HG03045 (cell line): Measurements from ENCODE around the gene MOCS1.

ENCODE experiments used
- ATAC-seq: cut with Tn5 transposase; IDR thresholded peaks from one replicate; pipeline ENCODE4 v1.9.1; 2021; ENCODE audit warnings: mild to moderate bottlenecking, moderate library complexity; ENCODE audit not compliant: unreplicated experiment

The MOCS1 gene

GRCh38 chr6:39904946-39905639, 29.2 kb downstream of the MOCS1 start:
- no peak for ATAC-seq

GRCh38 chr6:39903656-39904055, 30.6 kb downstream of the MOCS1 start:
- no peak for ATAC-seq

- no peak for ATAC-seq
Observed at GRCh38 chr6:39902786-39903465, 31.3 kb downstream of the MOCS1 start.

- ATAC-seq, result no peak
Observed at GRCh38 chr6:39902136-39902535, 32.1 kb downstream of the MOCS1 start.

- ATAC-seq, result no peak
Observed at GRCh38 chr6:39901670-39902069, 32.6 kb downstream of the MOCS1 start.

GRCh38 chr6:39901116-39901655, 33.1 kb downstream of the MOCS1 start:
- no peak for ATAC-seq

- ATAC-seq, result no peak
Observed at GRCh38 chr6:39899554-39900295, 34.5 kb downstream of the MOCS1 start.

- no peak for ATAC-seq
Observed at GRCh38 chr6:39898625-39899024, 35.6 kb downstream of the MOCS1 start.

- ATAC-seq, result no peak
Observed at GRCh38 chr6:39897698-39898097, 36.6 kb downstream of the MOCS1 start.

GRCh38 chr6:39896701-39897100, 37.6 kb downstream of the MOCS1 start:
- no peak for ATAC-seq

- ATAC-seq, result no peak
Observed at GRCh38 chr6:39893286-39893685, 41.0 kb downstream of the MOCS1 start.

- ATAC-seq, result no peak
Observed at GRCh38 chr6:39892490-39893129, 41.7 kb downstream of the MOCS1 start.

- ATAC-seq, result no peak
Observed at GRCh38 chr6:39891976-39892375, 42.3 kb downstream of the MOCS1 start.

GRCh38 chr6:39891353-39891752, 42.9 kb downstream of the MOCS1 start:
- ATAC-seq, result no peak

GRCh38 chr6:39889229-39889628, 45.0 kb downstream of the MOCS1 start:
- no peak for ATAC-seq

GRCh38 chr6:39887692-39888450, 46.4 kb downstream of the MOCS1 start:
- ATAC-seq, result no peak

- no peak for ATAC-seq
Observed at GRCh38 chr6:39886871-39887270, 47.4 kb downstream of the MOCS1 start.

- no peak for ATAC-seq
Observed at GRCh38 chr6:39885691-39886090, 48.6 kb downstream of the MOCS1 start.

GRCh38 chr6:39884696-39885095, 49.6 kb downstream of the MOCS1 start:
- ATAC-seq, result no peak

- no peak for ATAC-seq
Observed at GRCh38 chr6:39882531-39882899, 51.7 kb downstream of the MOCS1 start.
